DOHH2 (cell line): ENCODE measurements around the gene ACTN1.
"Not testable (repeated sequence)": the region's sequence is repeated elsewhere in the genome, so short reads cannot be mapped to it uniquely, and the experiment has no call there.

Source experiments
- H3F3A ChIP-seq: fragments of 200-600 bp; sonication (generic), shearing (Covaris generic); 2 replicates; pipeline ENCODE4 v1.6.0; 2016; ENCODE audit warnings: antibody characterized with exemption, mild to moderate bottlenecking; ENCODE audit not compliant: control insufficient read depth, insufficient read depth
- H3K27ac ChIP-seq: fragments of 200-600 bp; sonication (generic); 2 replicates; pipeline ENCODE4 v1.5.1; 2014; ENCODE audit warnings: low read depth, mild to moderate bottlenecking, low read length, moderate library complexity
- H3K27me3 ChIP-seq: fragments of 200-600 bp; sonication (generic); 2 replicates; pipeline ENCODE4 v1.6.1; 2014; ENCODE audit warnings: mild to moderate bottlenecking, low read length, mixed read lengths; ENCODE audit not compliant: control insufficient read depth
- H3K36me3 ChIP-seq: fragments of 200-600 bp; sonication (generic); 2 replicates; pipeline ENCODE4 v1.6.1; 2014; ENCODE audit warnings: mild to moderate bottlenecking, low read length, moderate library complexity, mixed read lengths; ENCODE audit not compliant: control insufficient read depth
- H3K4me1 ChIP-seq: fragments of 200-600 bp; sonication (generic); 2 replicates; pipeline ENCODE4 v1.6.1; 2014; ENCODE audit warnings: mild to moderate bottlenecking, low read length, mixed read lengths; ENCODE audit not compliant: control insufficient read depth
- H3K4me2 ChIP-seq: fragments of 200-600 bp; sonication (generic); 2 replicates; pipeline ENCODE4 v1.6.0; 2014; ENCODE audit warnings: mild to moderate bottlenecking, low read length, moderate library complexity
- H3K4me3 ChIP-seq: fragments of 200-600 bp; sonication (generic); 2 replicates; pipeline ENCODE4 v1.5.1; 2014; ENCODE audit warnings: mild to moderate bottlenecking, low read length, mixed read lengths
- H3K79me2 ChIP-seq: fragments of 200-600 bp; sonication (generic); 2 replicates; pipeline ENCODE4 v1.6.1; 2014; ENCODE audit warnings: mild to moderate bottlenecking, low read length, mixed read lengths; ENCODE audit not compliant: control insufficient read depth
- H3K9me2 ChIP-seq: fragments of 200-600 bp; sonication (generic); replicated peaks from 2 replicates; pipeline ENCODE4 v1.6.1; 2014; ENCODE audit warnings: mild to moderate bottlenecking, low read length, mixed read lengths; ENCODE audit not compliant: control insufficient read depth
- H3K9me3 ChIP-seq: fragments of 200-600 bp; sonication (generic); 2 replicates; pipeline ENCODE4 v1.6.1; 2014; ENCODE audit warnings: antibody characterized with exemption, low read length, mixed read lengths; ENCODE audit not compliant: control insufficient read depth, insufficient read depth
- H4K20me1 ChIP-seq: fragments of 200-600 bp; sonication (generic); 2 replicates; pipeline ENCODE4 v1.6.0; 2014; ENCODE audit warnings: low read depth, mild to moderate bottlenecking, antibody characterized with exemption, low read length, moderate library complexity; ENCODE audit not compliant: control insufficient read depth, insufficient read depth
- CTCF ChIP-seq: fragments of 200-600 bp; sonication (generic); IDR thresholded peaks from one replicate; pipeline ENCODE4 v1.5.1; 2014; ENCODE audit warnings: antibody characterized with exemption, mild to moderate bottlenecking, low read depth, low read length; ENCODE audit not compliant: poor library complexity, severe bottlenecking
- EZH2phosphoT487 ChIP-seq: fragments of 200-600 bp; sonication (generic); IDR thresholded peaks from 2 replicates; pipeline ENCODE4 v1.6.1; 2017; ENCODE audit warnings: borderline replicate concordance, mild to moderate bottlenecking, antibody characterized with exemption, low read length, moderate library complexity, mixed read lengths

ACTN1 gene

GRCh38 chr14:68857516-68858070 is 121.5 kb downstream of the ACTN1 start:
- H4K20me1 ChIP-seq, result no peaks in the 10 kb centered on the region
- H3K79me2 ChIP-seq, result no peaks in the 10 kb centered on the region
- no peak overlapping the region for H3K27ac ChIP-seq
- no peaks in the 10 kb centered on the region for H3K9me2 ChIP-seq
- H3K4me1 ChIP-seq, result no peaks in the 10 kb centered on the region
- no peaks in the 10 kb centered on the region for H3K9me3 ChIP-seq
- TF ChIP-seq EZH2phosphoT487 (no peak), CTCF (no peak)
- no peaks in the 10 kb centered on the region for H3F3A ChIP-seq
- no peak overlapping the region for H3K4me2 ChIP-seq
- H3K27me3 ChIP-seq, result peaks cover 13% of the 10 kb centered on the region
- H3K4me3 ChIP-seq, result no peak overlapping the region
- no peaks in the 10 kb centered on the region for H3K36me3 ChIP-seq

- H3K4me2 ChIP-seq, result no peak overlapping the region
- no peak overlapping the region for H3K4me3 ChIP-seq
- no peak for TF ChIP-seq EZH2phosphoT487
- TF ChIP-seq CTCF, result no peak
- H3F3A ChIP-seq, result no peaks in the 10 kb centered on the region
- no peaks in the 10 kb centered on the region for H3K9me2 ChIP-seq
- H3K36me3 ChIP-seq, result no peaks in the 10 kb centered on the region
- no peaks in the 10 kb centered on the region for H3K79me2 ChIP-seq
- H4K20me1 ChIP-seq, result no peaks in the 10 kb centered on the region
- H3K27me3 ChIP-seq, result peaks cover 13% of the 10 kb centered on the region
- no peaks in the 10 kb centered on the region for H3K4me1 ChIP-seq
- H3K9me3 ChIP-seq, result no peaks in the 10 kb centered on the region
- H3K27ac ChIP-seq, result no peak overlapping the region
These were observed 122.5 kb downstream of the ACTN1 start for GRCh38 chr14:68856572-68856971.

- no peak overlapping the region for H3K27ac ChIP-seq
- no peaks in the 10 kb centered on the region for H4K20me1 ChIP-seq
- H3K36me3 ChIP-seq, result no peaks in the 10 kb centered on the region
- H3K4me3 ChIP-seq, result no peak overlapping the region
- H3K79me2 ChIP-seq, result no peaks in the 10 kb centered on the region
- no peaks in the 10 kb centered on the region for H3K9me3 ChIP-seq
- peaks cover 10% of the 10 kb centered on the region for H3K27me3 ChIP-seq
- H3F3A ChIP-seq, result no peaks in the 10 kb centered on the region
- no peak overlapping the region for H3K4me2 ChIP-seq
- no peaks in the 10 kb centered on the region for H3K9me2 ChIP-seq
- no peaks in the 10 kb centered on the region for H3K4me1 ChIP-seq
- TF ChIP-seq CTCF, result no peak
- no peak for TF ChIP-seq EZH2phosphoT487
These were observed 124.7 kb downstream of the ACTN1 start for GRCh38 chr14:68854421-68854820.

GRCh38 chr14:68853749-68854148 is 125.4 kb downstream of the ACTN1 start:
- H3K27ac ChIP-seq, result no peak overlapping the region
- no peak overlapping the region for H3K4me2 ChIP-seq

GRCh38 chr14:68852493-68852892 is 126.6 kb downstream of the ACTN1 start:
- not testable (repeated sequence) for H3K4me3 ChIP-seq, H4K20me1 ChIP-seq, H3K79me2 ChIP-seq, H3F3A ChIP-seq, H3K27ac ChIP-seq, H3K36me3 ChIP-seq, H3K4me1 ChIP-seq, H3K4me2 ChIP-seq, H3K9me2 ChIP-seq, H3K27me3 ChIP-seq, H3K9me3 ChIP-seq

More at GRCh38 chr14:68853749-68854148, 125.4 kb downstream of the ACTN1 start:
- no peaks in the 10 kb centered on the region for H4K20me1 ChIP-seq
- no peaks in the 10 kb centered on the region for H3K9me2 ChIP-seq
- peaks cover 5% of the 10 kb centered on the region; the same call in 1 of the 2 replicates for H3K27me3 ChIP-seq
- H3K79me2 ChIP-seq, result no peaks in the 10 kb centered on the region
- no peaks in the 10 kb centered on the region for H3F3A ChIP-seq
- H3K36me3 ChIP-seq, result no peaks in the 10 kb centered on the region
- no peaks in the 10 kb centered on the region for H3K4me1 ChIP-seq
- no peaks in the 10 kb centered on the region for H3K9me3 ChIP-seq
- H3K4me3 ChIP-seq, result no peak overlapping the region
- TF ChIP-seq EZH2phosphoT487 (no peak), CTCF (no peak)
